GM06990 (cell line): ENCODE data around the gene MAP1S.

Experiments
- DNase-seq: peaks from one replicate; pipeline ENCODE4 v3.0.0-alpha.2; 2011; ENCODE audit not compliant: insufficient read length; ENCODE audit errors: extremely low read depth
- H3K27me3 ChIP-seq: replicated peaks from 2 replicates; pipeline ENCODE4 v1.6.0; 2011; ENCODE audit warnings: low read length; ENCODE audit not compliant: control insufficient read depth, insufficient read depth
- H3K36me3 ChIP-seq: 2 replicates; pipeline ENCODE4 v1.5.1; 2011; ENCODE audit warnings: low read length; ENCODE audit not compliant: control insufficient read depth, insufficient read depth
- H3K4me3 ChIP-seq: replicated peaks from 2 replicates; pipeline ENCODE4 v1.5.1; 2011; ENCODE audit warnings: low read depth, mild to moderate bottlenecking, control low read depth, low read length
- CTCF ChIP-seq: IDR thresholded peaks from 2 replicates; pipeline ENCODE4 v1.5.1; 2011; ENCODE audit warnings: low read length, control low read depth, mild to moderate bottlenecking, inconsistent platforms; ENCODE audit not compliant: insufficient read depth, poor library complexity, severe bottlenecking

MAP1S gene

GRCh38 chr19:17677002-17677401 lies 42.3 kb upstream of the MAP1S start:
- Histone ChIP-seq H3K36me3 (no peaks in the 10 kb centered on the region), H3K4me3 (no peak overlapping the region), H3K27me3 (no peaks in the 10 kb centered on the region; the same call in 1 of the 2 replicates)
- DNase-seq = no peak
- peak; percentile 51 for TF ChIP-seq CTCF

GRCh38 chr19:17678836-17679235 lies 40.4 kb upstream of the MAP1S start:
- Histone ChIP-seq H3K4me3 (no peak overlapping the region), H3K27me3 (no peaks in the 10 kb centered on the region; the same call in 1 of the 2 replicates), H3K36me3 (no peaks in the 10 kb centered on the region)
- no peak for DNase-seq
- TF ChIP-seq CTCF = no peak

GRCh38 chr19:17679526-17680229 lies 39.6 kb upstream of the MAP1S start:
- no peak for TF ChIP-seq CTCF
- DNase-seq = no peak
- H3K27me3 ChIP-seq = no peaks in the 10 kb centered on the region; the same call in none of the 2 replicates
- peak overlapping the region; percentile 41 for H3K4me3 ChIP-seq
- H3K36me3 ChIP-seq = no peaks in the 10 kb centered on the region

GRCh38 chr19:17680230-17680722 lies 39.0 kb upstream of the MAP1S start:
- Histone ChIP-seq H3K36me3 (no peaks in the 10 kb centered on the region), H3K27me3 (no peaks in the 10 kb centered on the region; the same call in none of the 2 replicates), H3K4me3 (peak overlapping the region; percentile 41)
- no peak for TF ChIP-seq CTCF
- DNase-seq = peak; percentile 82

- H3K4me3 ChIP-seq = no peak overlapping the region
- TF ChIP-seq CTCF = no peak
- DNase-seq = peak; percentile 30
- no peaks in the 10 kb centered on the region for H3K36me3 ChIP-seq
- no peaks in the 10 kb centered on the region; the same call in none of the 2 replicates for H3K27me3 ChIP-seq
Measured at GRCh38 chr19:17681505-17682125, 37.7 kb upstream of the MAP1S start.
